ENCODE measurements around the gene CTSO. TPM values are rescaled to one million over a fixed set of nuclear protein-coding genes. Genes with fewer than 3 reads are reported as not detected.

CTSO gene
- total RNA-seq, 1 experiment from 2014 or later: 0.57 TPM

DNA sequence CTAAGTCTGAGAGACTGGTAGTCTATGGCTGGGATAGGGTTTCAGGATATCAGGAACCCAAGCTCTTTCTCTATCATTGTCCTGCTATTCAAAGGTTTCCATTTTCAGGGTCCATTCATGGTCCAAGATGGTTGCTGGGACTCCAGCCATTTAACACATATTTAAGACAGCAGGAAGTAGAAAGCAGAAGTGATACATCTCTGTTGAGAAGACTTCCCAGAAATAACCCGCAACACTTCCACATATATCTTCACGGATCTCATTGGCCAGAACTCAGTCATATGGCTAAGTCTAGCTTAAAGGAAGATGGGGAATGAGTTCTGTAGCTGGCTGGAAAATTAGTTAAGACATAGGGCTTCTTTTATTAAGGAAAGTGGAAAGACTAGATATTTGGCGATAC lies 23.8 kb downstream of the CTSO start:
- Histone ChIP-seq H3K9me3 (ENCODE audit: control insufficient read depth in 1 of 2, insufficient read depth in 1 of 2, low read depth in 1 of 2, low read length in 2 of 2) (no peaks in the 10 kb centered on the region), H3K36me3 (ENCODE audit: control insufficient read depth in 1 of 2, insufficient read depth in 2 of 2, low read length in 2 of 2) (no peaks in the 10 kb centered on the region), H3K9me2 (ENCODE audit: insufficient read depth) (no peaks in the 10 kb centered on the region), H3K4me3 (replicated peaks in 1 of 2; ENCODE audit: low read depth in 1 of 2, low read length in 2 of 2) (no peak overlapping the region), H3K79me2 (ENCODE audit: insufficient read depth, low read length) (no peaks in the 10 kb centered on the region), H2AFZ (ENCODE audit: low read depth, low read length, poor library complexity, severe bottlenecking) (no peak overlapping the region), H3K27me3 (ENCODE audit: insufficient read depth, low read length) (no peaks in the 10 kb centered on the region), H3K9ac (ENCODE audit: low read length) (no peak overlapping the region), H4K20me1 (ENCODE audit: insufficient read depth) (no peaks in the 10 kb centered on the region), H3K4me1 (ENCODE audit: control insufficient read depth in 1 of 2, insufficient read depth in 2 of 2, low read length in 2 of 2) (no peaks in the 10 kb centered on the region), H3K4me2 (ENCODE audit: low read length) (no peak overlapping the region), H3K27ac (ENCODE audit: low read depth, low read length) (no peak overlapping the region)
- ChIA-PET POLR2A (no interaction called here), CTCF (no interaction called here), RAD21 (ENCODE audit: low non-redundant PET in 1 of 2, low total read pairs in 2 of 2, uncharacterized antibody in 2 of 2, unreplicated experiment in 2 of 2) (no interaction called here)
- ATAC-seq (no peak), DNase-seq (ENCODE audit: low read depth, low spot score) (no peak)
- intact Hi-C loops (cut with micrococcal nuclease): no loop called here
- TF ChIP-seq FOSL1 (IDR thresholded peaks at IDR 0.05; ENCODE audit: low read depth) (no peak), CBX3 (IDR thresholded peaks at IDR 0.05; ENCODE audit: low read depth) (no peak), RAD21 (IDR thresholded peaks at IDR 0.05; ENCODE audit: low read depth) (no peak), SRF (IDR thresholded peaks at IDR 0.05; ENCODE audit: low read depth) (no peak), TCF7L2 (IDR thresholded peaks at IDR 0.05; ENCODE audit: borderline replicate concordance, extremely low read depth, insufficient read depth, insufficient read length) (no peak), YY1 (IDR thresholded peaks at IDR 0.05; ENCODE audit: extremely low read depth, insufficient replicate concordance, low read depth, low read length) (no peak)
- TF ChIP-seq, protein P1, sequence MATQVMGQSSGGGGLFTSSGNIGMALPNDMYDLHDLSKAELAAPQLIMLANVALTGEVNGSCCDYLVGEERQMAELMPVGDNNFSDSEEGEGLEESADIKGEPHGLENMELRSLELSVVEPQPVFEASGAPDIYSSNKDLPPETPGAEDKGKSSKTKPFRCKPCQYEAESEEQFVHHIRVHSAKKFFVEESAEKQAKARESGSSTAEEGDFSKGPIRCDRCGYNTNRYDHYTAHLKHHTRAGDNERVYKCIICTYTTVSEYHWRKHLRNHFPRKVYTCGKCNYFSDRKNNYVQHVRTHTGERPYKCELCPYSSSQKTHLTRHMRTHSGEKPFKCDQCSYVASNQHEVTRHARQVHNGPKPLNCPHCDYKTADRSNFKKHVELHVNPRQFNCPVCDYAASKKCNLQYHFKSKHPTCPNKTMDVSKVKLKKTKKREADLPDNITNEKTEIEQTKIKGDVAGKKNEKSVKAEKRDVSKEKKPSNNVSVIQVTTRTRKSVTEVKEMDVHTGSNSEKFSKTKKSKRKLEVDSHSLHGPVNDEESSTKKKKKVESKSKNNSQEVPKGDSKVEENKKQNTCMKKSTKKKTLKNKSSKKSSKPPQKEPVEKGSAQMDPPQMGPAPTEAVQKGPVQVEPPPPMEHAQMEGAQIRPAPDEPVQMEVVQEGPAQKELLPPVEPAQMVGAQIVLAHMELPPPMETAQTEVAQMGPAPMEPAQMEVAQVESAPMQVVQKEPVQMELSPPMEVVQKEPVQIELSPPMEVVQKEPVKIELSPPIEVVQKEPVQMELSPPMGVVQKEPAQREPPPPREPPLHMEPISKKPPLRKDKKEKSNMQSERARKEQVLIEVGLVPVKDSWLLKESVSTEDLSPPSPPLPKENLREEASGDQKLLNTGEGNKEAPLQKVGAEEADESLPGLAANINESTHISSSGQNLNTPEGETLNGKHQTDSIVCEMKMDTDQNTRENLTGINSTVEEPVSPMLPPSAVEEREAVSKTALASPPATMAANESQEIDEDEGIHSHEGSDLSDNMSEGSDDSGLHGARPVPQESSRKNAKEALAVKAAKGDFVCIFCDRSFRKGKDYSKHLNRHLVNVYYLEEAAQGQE (IDR thresholded peaks at IDR 0.05; ENCODE audit: low read depth): no peak
- TF ChIP-seq, protein P2, sequence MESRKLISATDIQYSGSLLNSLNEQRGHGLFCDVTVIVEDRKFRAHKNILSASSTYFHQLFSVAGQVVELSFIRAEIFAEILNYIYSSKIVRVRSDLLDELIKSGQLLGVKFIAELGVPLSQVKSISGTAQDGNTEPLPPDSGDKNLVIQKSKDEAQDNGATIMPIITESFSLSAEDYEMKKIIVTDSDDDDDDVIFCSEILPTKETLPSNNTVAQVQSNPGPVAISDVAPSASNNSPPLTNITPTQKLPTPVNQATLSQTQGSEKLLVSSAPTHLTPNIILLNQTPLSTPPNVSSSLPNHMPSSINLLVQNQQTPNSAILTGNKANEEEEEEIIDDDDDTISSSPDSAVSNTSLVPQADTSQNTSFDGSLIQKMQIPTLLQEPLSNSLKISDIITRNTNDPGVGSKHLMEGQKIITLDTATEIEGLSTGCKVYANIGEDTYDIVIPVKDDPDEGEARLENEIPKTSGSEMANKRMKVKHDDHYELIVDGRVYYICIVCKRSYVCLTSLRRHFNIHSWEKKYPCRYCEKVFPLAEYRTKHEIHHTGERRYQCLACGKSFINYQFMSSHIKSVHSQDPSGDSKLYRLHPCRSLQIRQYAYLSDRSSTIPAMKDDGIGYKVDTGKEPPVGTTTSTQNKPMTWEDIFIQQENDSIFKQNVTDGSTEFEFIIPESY (IDR thresholded peaks at IDR 0.05; ENCODE audit: extremely low read depth, insufficient replicate concordance, low read length): no peak
- no TSS peak for BruUV-seq (replicated peaks)

Measured in HCT116 (cell line).